GM23338 (cell line): ENCODE results near the gene ANGPT4. TPM values are rescaled to one million over a fixed set of nuclear protein-coding genes. Genes with fewer than 3 reads are reported as not detected.

ENCODE experiments used
- ATAC-seq: fragments of 200-7000 bp; cut with Tn5 transposase; 3 replicates; pipeline ENCODE4 v1.9.1; 2020
- DNase-seq: peaks from one replicate; pipeline ENCODE4 v3.0.0-alpha.2; 2015; ENCODE audit warnings: low spot score
- H2AFZ ChIP-seq: fragments of 200-600 bp; sonication (generic); 2 replicates; pipeline ENCODE4 v1.8.0; 2016; ENCODE audit warnings: antibody characterized with exemption, mild to moderate bottlenecking, moderate library complexity
- H3F3A ChIP-seq: fragments of 200-600 bp; sonication (generic); replicated peaks from 2 replicates; pipeline ENCODE4 v1.8.0; 2017; ENCODE audit warnings: antibody characterized with exemption, mixed run types, low read depth
- H3K27ac ChIP-seq: fragments of 200-600 bp; sonication (generic); 2 replicates; pipeline ENCODE4 v1.6.1; 2016; ENCODE audit warnings: low read depth
- H3K27me3 ChIP-seq: fragments of 200-600 bp; sonication (generic); 2 replicates; pipeline ENCODE4 v1.8.0; 2016; ENCODE audit warnings: mild to moderate bottlenecking, mixed run types, moderate library complexity; ENCODE audit not compliant: insufficient read depth
- H3K36me3 ChIP-seq: fragments of 200-600 bp; sonication (generic); 2 replicates; pipeline ENCODE4 v1.8.0; 2016; ENCODE audit warnings: mild to moderate bottlenecking; ENCODE audit not compliant: insufficient read depth
- H3K4me1 ChIP-seq: fragments of 200-600 bp; sonication (generic); 2 replicates; pipeline ENCODE4 v1.8.0; 2016; ENCODE audit warnings: mild to moderate bottlenecking, moderate library complexity; ENCODE audit not compliant: insufficient read depth
- H3K4me2 ChIP-seq: fragments of 200-600 bp; sonication (generic); 2 replicates; pipeline ENCODE4 v1.7.1; 2017; ENCODE audit warnings: mixed run types
- H3K4me3 ChIP-seq: fragments of 200-600 bp; sonication (generic); 2 replicates; pipeline ENCODE4 v1.6.1; 2016; ENCODE audit warnings: mixed run types
- H3K79me2 ChIP-seq: fragments of 200-600 bp; sonication (generic); replicated peaks from 2 replicates; pipeline ENCODE4 v1.8.0; 2017; ENCODE audit warnings: mild to moderate bottlenecking; ENCODE audit not compliant: insufficient read depth
- H3K9me2 ChIP-seq: fragments of 200-600 bp; sonication (generic); 2 replicates; pipeline ENCODE4 v1.8.0; 2017; ENCODE audit not compliant: insufficient read depth
- H4K20me1 ChIP-seq: fragments of 200-600 bp; sonication (generic); replicated peaks from 2 replicates; pipeline ENCODE4 v1.8.0; 2017; ENCODE audit warnings: mild to moderate bottlenecking; ENCODE audit not compliant: insufficient read depth
- H3K27ac Mint-ChIP-seq: 2 replicates; pipeline ENCODE4 v1.8.0; 2020; ENCODE audit warnings: inconsistent platforms, mild to moderate bottlenecking, moderate library complexity, mixed read lengths
- H3K27me3 Mint-ChIP-seq: 3 replicates; pipeline ENCODE4 v1.8.0; 2022; ENCODE audit warnings: low read depth, mild to moderate bottlenecking, moderate library complexity, mixed read lengths, inconsistent platforms; ENCODE audit not compliant: insufficient read depth, poor library complexity
- H3K36me3 Mint-ChIP-seq: 3 replicates; pipeline ENCODE4 v1.8.0; 2021; ENCODE audit warnings: low read depth, mild to moderate bottlenecking, inconsistent platforms, moderate library complexity, mixed read lengths
- H3K4me1 Mint-ChIP-seq: 3 replicates; pipeline ENCODE4 v1.8.0; 2020; ENCODE audit warnings: mild to moderate bottlenecking, inconsistent platforms, mixed read lengths
- H3K4me3 Mint-ChIP-seq: 3 replicates; pipeline ENCODE4 v1.8.0; 2021; ENCODE audit warnings: moderate library complexity, mild to moderate bottlenecking, inconsistent platforms, mixed read lengths
- H3K9me3 Mint-ChIP-seq: 3 replicates; pipeline ENCODE4 v1.8.0; 2020; ENCODE audit warnings: moderate library complexity, mild to moderate bottlenecking, inconsistent platforms, mixed read lengths
- CREB1 ChIP-seq: fragments of 250-450 bp; sonication (Bioruptor Pico); IDR thresholded peaks from 2 replicates; pipeline ENCODE4 v1.5.0; 2020; ENCODE audit warnings: low read depth, mild to moderate bottlenecking, moderate library complexity
- EZH2 ChIP-seq: fragments of 200-600 bp; sonication (generic); IDR thresholded peaks from one replicate; pipeline ENCODE4 v1.8.0; 2017; ENCODE audit warnings: antibody characterized with exemption, mild to moderate bottlenecking, low read depth; ENCODE audit not compliant: unreplicated experiment
- EZH2phosphoT487 ChIP-seq: fragments of 200-600 bp; sonication (generic); IDR thresholded peaks from one replicate; pipeline ENCODE4 v1.8.1; 2018; ENCODE audit warnings: antibody characterized with exemption; ENCODE audit not compliant: unreplicated experiment
- JUNB ChIP-seq: IDR thresholded peaks from one replicate; pipeline ENCODE4 v1.6.1; 2016; ENCODE audit warnings: antibody characterized with exemption; ENCODE audit not compliant: unreplicated experiment
- NANOG ChIP-seq: IDR thresholded peaks from 2 replicates; pipeline ENCODE4 v1.6.1; 2016; ENCODE audit warnings: antibody characterized with exemption, borderline replicate concordance
- POLR2AphosphoS5 ChIP-seq: IDR thresholded peaks from 2 replicates; pipeline ENCODE4 v1.6.1; 2016; ENCODE audit warnings: antibody characterized with exemption, low read depth
- REST ChIP-seq: IDR thresholded peaks from one replicate; pipeline ENCODE4 v1.6.1; 2018; ENCODE audit warnings: antibody characterized with exemption; ENCODE audit not compliant: unreplicated experiment
- STAT1 ChIP-seq: IDR thresholded peaks from one replicate; pipeline ENCODE4 v1.6.1; 2016; ENCODE audit warnings: antibody characterized with exemption; ENCODE audit not compliant: unreplicated experiment
- ZNF114 ChIP-seq: fragments of 250-450 bp; sonication (Bioruptor Pico); IDR thresholded peaks from 2 replicates; pipeline ENCODE4 v1.5.0; 2020; ENCODE audit warnings: mild to moderate bottlenecking, moderate library complexity
- ZNF331 ChIP-seq: fragments of 250-450 bp; sonication (Bioruptor Pico); IDR thresholded peaks from 2 replicates; pipeline ENCODE4 v1.5.0; 2020; ENCODE audit warnings: low read depth, mild to moderate bottlenecking, moderate library complexity
- polyA plus RNA-seq: library from polyadenylated mRNA; unstranded; fragments of >200 nt; fragmentation: Nextera tagmentation; extraction: Ambion mirVana; gene quantifications from 2 replicates; pipeline ENCODE4 v1.2.1, GENCODE V29; 2016
- total RNA-seq: library from RNA; depleted of rRNA; stranded (reverse); fragments of >200 nt; shearing (Covaris generic); gene quantifications from 2 replicates; pipeline ENCODE4 v1.2.3, GENCODE V29; 2014
- TF ChIP-seq, protein P1 (sequence below), 2 experiments: fragments of 200-600 bp in 1 of 2; sonication (generic) in 1 of 2; conservative IDR thresholded peaks; 2 replicates each; pipeline versions ENCODE4 v1.5.1 to v1.6.1; 2016 to 2017; ENCODE audit warnings: antibody characterized with exemption in 2 of 2, low read depth in 2 of 2, mild to moderate bottlenecking in 2 of 2, moderate library complexity in 1 of 2
- TF ChIP-seq, protein P2 (sequence below): IDR thresholded peaks from 2 replicates; pipeline ENCODE4 v1.6.1; 2016; ENCODE audit warnings: antibody characterized with exemption

Gene ANGPT4
- total and polyA plus RNA-seq, 2 experiments from 2014 or later = 0.17 TPM; not detected in 1

DNA sequence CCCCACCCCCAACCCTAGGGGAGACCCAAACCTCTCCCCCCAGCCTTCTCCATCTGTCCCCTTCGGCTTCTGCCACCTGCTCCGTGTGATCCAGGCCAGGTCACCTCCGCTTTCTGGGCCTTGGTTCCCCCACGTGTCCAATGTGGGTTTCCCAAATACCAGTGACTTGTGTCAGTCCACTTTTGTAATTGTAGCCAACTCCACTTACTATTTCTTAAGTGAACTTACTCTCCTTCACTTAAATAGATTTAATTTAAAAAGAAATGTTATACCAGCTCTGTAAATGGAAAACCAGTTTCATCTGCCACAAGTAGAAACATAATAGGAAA, 92.6 kb downstream of the ANGPT4 start (continued):
- TF ChIP-seq, protein P1, sequence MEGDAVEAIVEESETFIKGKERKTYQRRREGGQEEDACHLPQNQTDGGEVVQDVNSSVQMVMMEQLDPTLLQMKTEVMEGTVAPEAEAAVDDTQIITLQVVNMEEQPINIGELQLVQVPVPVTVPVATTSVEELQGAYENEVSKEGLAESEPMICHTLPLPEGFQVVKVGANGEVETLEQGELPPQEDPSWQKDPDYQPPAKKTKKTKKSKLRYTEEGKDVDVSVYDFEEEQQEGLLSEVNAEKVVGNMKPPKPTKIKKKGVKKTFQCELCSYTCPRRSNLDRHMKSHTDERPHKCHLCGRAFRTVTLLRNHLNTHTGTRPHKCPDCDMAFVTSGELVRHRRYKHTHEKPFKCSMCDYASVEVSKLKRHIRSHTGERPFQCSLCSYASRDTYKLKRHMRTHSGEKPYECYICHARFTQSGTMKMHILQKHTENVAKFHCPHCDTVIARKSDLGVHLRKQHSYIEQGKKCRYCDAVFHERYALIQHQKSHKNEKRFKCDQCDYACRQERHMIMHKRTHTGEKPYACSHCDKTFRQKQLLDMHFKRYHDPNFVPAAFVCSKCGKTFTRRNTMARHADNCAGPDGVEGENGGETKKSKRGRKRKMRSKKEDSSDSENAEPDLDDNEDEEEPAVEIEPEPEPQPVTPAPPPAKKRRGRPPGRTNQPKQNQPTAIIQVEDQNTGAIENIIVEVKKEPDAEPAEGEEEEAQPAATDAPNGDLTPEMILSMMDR (conservative IDR thresholded peaks at IDR 0.05; ENCODE audit: low read depth in 2 of 2) = no peak
- TF ChIP-seq STAT1 (no peak), JUNB (no peak), REST (no peak), NANOG (no peak)

DNA sequence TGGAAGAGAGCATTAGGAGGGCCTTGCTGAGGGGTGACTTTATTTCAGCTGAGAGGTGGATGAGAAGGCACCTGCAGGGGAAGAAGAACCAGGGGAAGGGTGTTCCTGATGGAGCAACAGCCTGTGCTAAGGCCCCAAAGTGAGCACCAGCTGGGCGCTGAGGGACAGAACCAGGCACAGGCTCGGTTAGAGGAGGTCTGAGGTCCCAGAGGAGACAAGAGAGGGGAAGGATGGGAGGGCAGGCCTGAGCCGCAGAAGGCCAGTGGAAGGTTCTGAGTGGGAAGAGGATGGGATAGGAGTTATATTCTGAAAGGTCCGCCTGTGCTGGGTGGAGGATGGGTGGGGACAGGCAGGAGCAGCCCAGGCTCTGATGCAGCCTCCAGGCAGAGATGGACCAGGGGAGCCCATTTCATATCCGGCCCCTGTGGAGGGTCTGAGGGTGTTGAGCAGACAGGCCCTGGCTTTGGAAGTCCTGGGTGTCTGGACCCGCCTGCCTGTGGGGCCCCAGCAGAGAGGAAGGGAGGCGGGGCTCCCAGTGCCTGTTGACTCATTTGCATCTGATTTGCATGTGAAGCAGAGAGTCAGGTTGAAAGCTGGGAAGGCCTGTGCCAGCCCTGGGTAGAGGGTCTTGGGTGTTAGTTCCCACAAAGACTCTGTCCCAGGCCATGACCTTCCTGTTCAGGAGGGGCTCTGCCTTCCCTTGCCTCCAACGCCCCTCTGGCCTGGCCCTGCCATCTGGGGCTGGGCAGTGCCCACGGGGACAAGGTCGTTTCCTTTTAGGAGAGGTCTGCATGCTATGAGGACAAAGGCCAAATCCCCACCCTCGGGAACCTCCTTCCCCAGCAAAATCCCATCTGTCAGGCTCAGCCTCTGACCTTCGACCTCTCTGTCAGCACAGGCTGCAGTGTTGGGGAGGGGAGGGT, 93.2 kb downstream of the ANGPT4 start:
- no peak overlapping the region for H3K27ac ChIP-seq
- no peak overlapping the region for H3K4me2 ChIP-seq
- DNase-seq (no peak), ATAC-seq (peak; percentile 45; the same call in 2 of the 3 replicates)
- H4K20me1 ChIP-seq = no peaks in the 10 kb centered on the region
- H3K36me3 ChIP-seq = no peaks in the 10 kb centered on the region
- Mint-ChIP-seq H3K4me1 (peaks cover 5% of the 10 kb centered on the region), H3K27me3 (peaks cover 15% of the 10 kb centered on the region), H3K27ac (no peak overlapping the region), H3K4me3 (no peak overlapping the region), H3K9me3 (peaks cover 5% of the 10 kb centered on the region; the same call in 2 of the 3 replicates), H3K36me3 (peaks cover 3% of the 10 kb centered on the region; the same call in 1 of the 3 replicates)
- no peaks in the 10 kb centered on the region for H3K79me2 ChIP-seq
- H3K9me2 ChIP-seq = no peaks in the 10 kb centered on the region
- H3F3A ChIP-seq = no peaks in the 10 kb centered on the region
- no peaks in the 10 kb centered on the region for H3K4me1 ChIP-seq
- H3K4me3 ChIP-seq = no peak overlapping the region
- no peaks in the 10 kb centered on the region for H3K27me3 ChIP-seq
- H2AFZ ChIP-seq = peak overlapping the region; percentile 28; the same call in 1 of the 2 replicates
- no peak for TF ChIP-seq EZH2
- TF ChIP-seq, protein P2, sequence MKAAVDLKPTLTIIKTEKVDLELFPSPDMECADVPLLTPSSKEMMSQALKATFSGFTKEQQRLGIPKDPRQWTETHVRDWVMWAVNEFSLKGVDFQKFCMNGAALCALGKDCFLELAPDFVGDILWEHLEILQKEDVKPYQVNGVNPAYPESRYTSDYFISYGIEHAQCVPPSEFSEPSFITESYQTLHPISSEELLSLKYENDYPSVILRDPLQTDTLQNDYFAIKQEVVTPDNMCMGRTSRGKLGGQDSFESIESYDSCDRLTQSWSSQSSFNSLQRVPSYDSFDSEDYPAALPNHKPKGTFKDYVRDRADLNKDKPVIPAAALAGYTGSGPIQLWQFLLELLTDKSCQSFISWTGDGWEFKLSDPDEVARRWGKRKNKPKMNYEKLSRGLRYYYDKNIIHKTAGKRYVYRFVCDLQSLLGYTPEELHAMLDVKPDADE = no peak
- TF ChIP-seq ZNF114 (CRISPR knock-in tag) = no peak
- TF ChIP-seq NANOG = no peak
- TF ChIP-seq REST = no peak
- TF ChIP-seq, protein P1 (conservative IDR thresholded peaks at IDR 0.05; ENCODE audit: low read depth in 2 of 2) = no peak
- TF ChIP-seq POLR2AphosphoS5 = no peak
- no peak for TF ChIP-seq ZNF331 (CRISPR knock-in tag)
- no peak for TF ChIP-seq CREB1 (CRISPR knock-in tag)
- TF ChIP-seq EZH2phosphoT487 = no peak
